ENCODE measurements around the gene SLC26A1.

SLC26A1 gene

GRCh38 chr4:968621-969394 lies 24.4 kb downstream of the SLC26A1 start:
- no peak overlapping the region for H3K27ac ChIP-seq
- TF ChIP-seq, protein P1, sequence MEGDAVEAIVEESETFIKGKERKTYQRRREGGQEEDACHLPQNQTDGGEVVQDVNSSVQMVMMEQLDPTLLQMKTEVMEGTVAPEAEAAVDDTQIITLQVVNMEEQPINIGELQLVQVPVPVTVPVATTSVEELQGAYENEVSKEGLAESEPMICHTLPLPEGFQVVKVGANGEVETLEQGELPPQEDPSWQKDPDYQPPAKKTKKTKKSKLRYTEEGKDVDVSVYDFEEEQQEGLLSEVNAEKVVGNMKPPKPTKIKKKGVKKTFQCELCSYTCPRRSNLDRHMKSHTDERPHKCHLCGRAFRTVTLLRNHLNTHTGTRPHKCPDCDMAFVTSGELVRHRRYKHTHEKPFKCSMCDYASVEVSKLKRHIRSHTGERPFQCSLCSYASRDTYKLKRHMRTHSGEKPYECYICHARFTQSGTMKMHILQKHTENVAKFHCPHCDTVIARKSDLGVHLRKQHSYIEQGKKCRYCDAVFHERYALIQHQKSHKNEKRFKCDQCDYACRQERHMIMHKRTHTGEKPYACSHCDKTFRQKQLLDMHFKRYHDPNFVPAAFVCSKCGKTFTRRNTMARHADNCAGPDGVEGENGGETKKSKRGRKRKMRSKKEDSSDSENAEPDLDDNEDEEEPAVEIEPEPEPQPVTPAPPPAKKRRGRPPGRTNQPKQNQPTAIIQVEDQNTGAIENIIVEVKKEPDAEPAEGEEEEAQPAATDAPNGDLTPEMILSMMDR (conservative IDR thresholded peaks at IDR 0.05): no peak

- H3K27ac ChIP-seq: no peak overlapping the region
- TF ChIP-seq, protein P1 (conservative IDR thresholded peaks at IDR 0.05): no peak
These were observed 25.0 kb downstream of the SLC26A1 start for GRCh38 chr4:968221-968620.

DNA sequence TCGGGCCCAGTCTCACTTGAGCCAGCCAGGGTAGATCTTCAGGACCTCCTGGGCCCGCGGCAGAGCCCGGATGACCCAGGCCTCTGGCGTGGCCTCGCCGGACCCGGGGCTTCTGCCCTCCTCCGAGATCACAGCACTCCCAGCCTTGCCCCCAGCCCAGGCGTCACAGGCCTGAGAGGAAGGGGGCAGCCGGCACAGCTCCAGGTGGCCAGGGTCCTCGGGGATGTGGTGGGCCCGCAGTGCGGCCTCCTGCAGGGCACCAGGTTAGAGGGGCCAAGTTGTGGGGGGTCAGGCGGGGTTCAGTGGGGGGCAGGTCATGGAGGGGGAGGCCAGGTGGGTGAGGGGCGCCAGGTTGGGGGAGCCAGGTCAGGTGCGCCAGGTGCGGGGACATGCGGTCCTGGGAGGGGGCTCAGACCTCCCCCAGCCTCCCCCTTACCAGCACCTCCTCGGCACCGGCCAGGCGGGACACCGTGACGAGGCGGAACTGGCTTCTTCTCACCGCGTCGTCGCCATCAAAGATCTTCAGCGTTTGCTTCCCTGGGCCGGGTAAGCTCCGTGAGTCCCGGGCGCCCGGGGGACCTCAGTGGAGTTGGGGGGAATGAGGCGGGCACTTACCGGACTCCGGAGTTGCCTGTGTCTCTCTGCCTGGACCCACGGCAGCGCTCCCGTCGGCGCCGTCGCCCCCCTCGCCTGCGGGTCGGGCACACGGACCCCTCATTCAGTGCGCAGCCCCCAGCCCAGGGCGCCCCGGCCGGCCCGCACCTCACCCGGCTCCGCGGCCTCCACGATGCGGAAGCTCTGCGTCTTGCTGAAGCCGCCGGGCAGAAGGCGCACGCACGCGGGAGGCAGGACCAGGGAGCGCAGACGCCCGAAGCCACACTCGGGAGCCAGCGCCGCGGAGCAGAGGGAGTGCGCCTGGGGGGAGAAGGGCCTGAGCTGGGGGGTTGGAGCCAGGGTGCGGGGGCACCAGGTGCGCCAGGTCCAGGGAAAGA lies 25.8 kb downstream of the SLC26A1 start:
- no peak overlapping the region for H3K27ac ChIP-seq
- TF ChIP-seq, protein P1 (conservative IDR thresholded peaks at IDR 0.05): no peak

GRCh38 chr4:966266-967112 lies 26.7 kb downstream of the SLC26A1 start:
- TF ChIP-seq, protein P1 (conservative IDR thresholded peaks at IDR 0.05): no peak
- no peak overlapping the region for H3K27ac ChIP-seq

DNA sequence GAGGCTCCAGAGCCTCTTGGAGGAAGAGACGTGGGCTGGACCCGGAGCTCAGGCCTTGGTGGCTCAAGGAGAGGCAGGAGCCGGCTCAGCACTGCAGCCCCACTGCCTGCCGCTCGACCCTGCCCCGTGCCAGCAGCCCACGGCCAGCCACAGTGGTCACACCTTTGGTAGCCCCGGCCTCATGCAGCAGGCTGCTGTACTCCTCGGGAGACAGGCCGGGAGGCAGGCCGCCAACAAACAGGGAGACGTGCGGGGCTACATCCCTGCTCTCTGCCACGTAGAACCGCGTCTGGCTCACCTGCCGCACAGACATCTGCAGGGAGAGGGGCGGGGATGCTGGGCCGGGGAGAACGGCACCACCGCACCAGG lies 27.5 kb downstream of the SLC26A1 start:
- TF ChIP-seq, protein P1 (conservative IDR thresholded peaks at IDR 0.05): no peak
- H3K27ac ChIP-seq: no peak overlapping the region

DNA sequence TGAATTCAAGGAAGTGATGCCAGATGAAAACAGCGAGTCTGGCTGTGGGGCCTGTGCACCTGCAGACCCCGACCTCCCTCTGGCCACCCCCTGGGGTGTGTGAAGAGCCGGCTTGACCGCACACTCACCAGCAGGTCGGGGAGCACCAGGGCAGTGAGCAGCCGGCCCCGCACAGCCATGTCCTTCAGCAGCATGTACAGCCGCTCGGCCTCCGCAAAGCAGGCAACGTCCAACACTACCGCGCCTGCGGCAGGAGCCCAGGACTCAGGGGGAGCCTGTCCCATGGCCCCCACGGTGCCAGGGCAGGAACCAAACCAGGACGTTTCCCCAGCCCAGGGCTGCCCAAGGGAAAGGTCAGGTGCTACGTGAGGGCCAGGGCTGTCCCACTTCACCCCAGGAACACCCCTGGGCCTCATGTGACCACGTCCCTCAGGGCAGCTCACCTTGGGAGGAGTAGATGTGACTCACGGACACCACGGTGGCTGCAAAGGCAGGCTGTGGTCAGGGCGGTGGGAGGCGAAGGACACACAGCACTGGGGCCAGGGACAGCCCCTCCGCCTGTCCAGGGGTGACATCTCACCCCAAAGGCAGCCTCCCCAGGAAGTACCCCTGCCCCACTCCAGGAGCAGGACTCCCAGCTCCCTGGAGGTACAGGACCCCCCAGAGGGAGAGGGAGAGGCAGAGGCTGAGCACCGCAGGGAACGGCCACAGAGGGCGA lies 28.0 kb downstream of the SLC26A1 start:
- no peak overlapping the region for H3K27ac ChIP-seq

More for the DNA sequence above, 28.0 kb downstream of the SLC26A1 start:
- TF ChIP-seq, protein P1 (conservative IDR thresholded peaks at IDR 0.05): no peak

All from VCaP (cell line).